Measurements from ENCODE around the gene RPS2.
A peak's percentile ranks its signal among the peaks of the same experiment; 100 is the strongest.

The RPS2 gene

GRCh38 chr16:1984347-1985225, 20.0 kb upstream of the RPS2 start:
- Histone ChIP-seq H3K27me3 (ENCODE audit: insufficient read depth, poor library complexity, severe bottlenecking) (peaks cover 38% of the 10 kb centered on the region), H3K4me3 (replicated peaks; ENCODE audit: insufficient read depth, low read length) (peak overlapping the region; percentile 88), H3K27ac (replicated peaks) (peak overlapping the region; percentile 40)
- no peak for DNase-seq (ENCODE audit: low read depth in 1 of 2, low spot score in 1 of 2)
- TF ChIP-seq REST (IDR thresholded peaks at IDR 0.05; ENCODE audit: insufficient replicate concordance, low read depth) (no peak), POLR2AphosphoS5 (IDR thresholded peaks at IDR 0.05; ENCODE audit: low read depth) (peak; percentile 12; the same call in 1 of the 2 replicates)

GRCh38 chr16:1983544-1984346, 19.1 kb upstream of the RPS2 start, which contains the start of gene GFER:
Gene GFER (plus strand): TSS chr16:1984193. CDS start chr16:1984219, 26 bp downstream.
- DNase-seq (ENCODE audit: low read depth in 1 of 2, low spot score in 1 of 2) = peak in 1 of 2 experiments; percentile 77
- Histone ChIP-seq H3K27ac (replicated peaks) (peak within 1 kb of the TSS; percentile 40), H3K4me3 (replicated peaks; ENCODE audit: insufficient read depth, low read length) (peak within 1 kb of the TSS; percentile 88), H3K27me3 (ENCODE audit: insufficient read depth, poor library complexity, severe bottlenecking) (peaks cover 30% of the 10 kb centered on the region)
- no peak for TF ChIP-seq GABPA (IDR thresholded peaks at IDR 0.05; ENCODE audit: low read depth)
- TF ChIP-seq SPI1 (IDR thresholded peaks at IDR 0.05; ENCODE audit: borderline replicate concordance, low read depth) = no peak
- peak; percentile 12; the same call in 1 of the 2 replicates for TF ChIP-seq POLR2AphosphoS5 (IDR thresholded peaks at IDR 0.05; ENCODE audit: low read depth)
- TF ChIP-seq REST (IDR thresholded peaks at IDR 0.05; ENCODE audit: insufficient replicate concordance, low read depth) = peak; percentile 25
- TF ChIP-seq CTCF (IDR thresholded peaks at IDR 0.05; ENCODE audit: insufficient read depth, low read length) = peak; percentile 48

- H3K4me3 ChIP-seq (replicated peaks; ENCODE audit: insufficient read depth, low read length) = no peak overlapping the region
- no peak overlapping the region for H3K27ac ChIP-seq (replicated peaks)
- no peak for DNase-seq (ENCODE audit: low read depth in 1 of 2, low spot score in 1 of 2)
- peaks cover 29% of the 10 kb centered on the region for H3K27me3 ChIP-seq (ENCODE audit: insufficient read depth, poor library complexity, severe bottlenecking)
- TF ChIP-seq GABPA (IDR thresholded peaks at IDR 0.05; ENCODE audit: low read depth) (no peak), POLR2AphosphoS5 (IDR thresholded peaks at IDR 0.05; ENCODE audit: low read depth) (no peak), REST (IDR thresholded peaks at IDR 0.05; ENCODE audit: insufficient replicate concordance, low read depth) (no peak), CTCF (IDR thresholded peaks at IDR 0.05; ENCODE audit: insufficient read depth, low read length) (no peak), SPI1 (IDR thresholded peaks at IDR 0.05; ENCODE audit: borderline replicate concordance, low read depth) (no peak)
Measured at GRCh38 chr16:1982991-1983543, 18.4 kb upstream of the RPS2 start.

Measured in HL-60 (cell line).